Activated naive CD4-positive, alpha-beta T cell treated with anti-CD3 and anti-CD28 coated beads for 36 hours (primary cell): Measurements from ENCODE around the gene PSMC2. TPM values are rescaled to one million over a fixed set of nuclear protein-coding genes. Genes with fewer than 3 reads are reported as not detected.
"Not testable (repeated sequence)": the region's sequence is repeated elsewhere in the genome, so short reads cannot be mapped to it uniquely, and the experiment has no call there.

Experiments
- CTCF ChIA-PET: fragments of 350-600 bp; sonication (Branson Sonifier 250); formaldehyde crosslinking; loops from one replicate; lab custom pipeline; 2021; ENCODE audit warnings: antibody characterized with exemption; lab: Charles Lee
- DNase-seq: peaks from one replicate; pipeline ENCODE4 v3.0.0-alpha.2; 2020
- H3K27ac Mint-ChIP-seq: one replicate; pipeline ENCODE4 v1.8.0; 2021; ENCODE audit warnings: mild to moderate bottlenecking, mixed read lengths
- H3K27me3 Mint-ChIP-seq: one replicate; pipeline ENCODE4 v1.8.0; 2021; ENCODE audit warnings: low read depth, mixed read lengths
- H3K36me3 Mint-ChIP-seq: one replicate; pipeline ENCODE4 v1.8.0; 2021; ENCODE audit warnings: low read depth, mixed read lengths
- H3K4me1 Mint-ChIP-seq: one replicate; pipeline ENCODE4 v1.8.0; 2021; ENCODE audit warnings: low read depth, mixed read lengths
- H3K4me3 Mint-ChIP-seq: one replicate; pipeline ENCODE4 v1.8.0; 2021; ENCODE audit warnings: mild to moderate bottlenecking, moderate library complexity, mixed read lengths
- H3K9me3 Mint-ChIP-seq: one replicate; pipeline ENCODE4 v1.8.0; 2021; ENCODE audit warnings: mixed read lengths
- intact Hi-C: fragments of 100-400 bp; cut with micrococcal nuclease; formaldehyde crosslinking; loops from one replicate; pipeline ENCODE4 v1.15.1; 2023
- total RNA-seq, 2 experiments: library from RNA; stranded (reverse); gene quantifications; one replicate each; pipeline ENCODE4 v1.2.3, GENCODE V29; 2021

PSMC2 gene
- total RNA-seq, 2 experiments from 2014 or later, result 119 to 120 TPM

DNA sequence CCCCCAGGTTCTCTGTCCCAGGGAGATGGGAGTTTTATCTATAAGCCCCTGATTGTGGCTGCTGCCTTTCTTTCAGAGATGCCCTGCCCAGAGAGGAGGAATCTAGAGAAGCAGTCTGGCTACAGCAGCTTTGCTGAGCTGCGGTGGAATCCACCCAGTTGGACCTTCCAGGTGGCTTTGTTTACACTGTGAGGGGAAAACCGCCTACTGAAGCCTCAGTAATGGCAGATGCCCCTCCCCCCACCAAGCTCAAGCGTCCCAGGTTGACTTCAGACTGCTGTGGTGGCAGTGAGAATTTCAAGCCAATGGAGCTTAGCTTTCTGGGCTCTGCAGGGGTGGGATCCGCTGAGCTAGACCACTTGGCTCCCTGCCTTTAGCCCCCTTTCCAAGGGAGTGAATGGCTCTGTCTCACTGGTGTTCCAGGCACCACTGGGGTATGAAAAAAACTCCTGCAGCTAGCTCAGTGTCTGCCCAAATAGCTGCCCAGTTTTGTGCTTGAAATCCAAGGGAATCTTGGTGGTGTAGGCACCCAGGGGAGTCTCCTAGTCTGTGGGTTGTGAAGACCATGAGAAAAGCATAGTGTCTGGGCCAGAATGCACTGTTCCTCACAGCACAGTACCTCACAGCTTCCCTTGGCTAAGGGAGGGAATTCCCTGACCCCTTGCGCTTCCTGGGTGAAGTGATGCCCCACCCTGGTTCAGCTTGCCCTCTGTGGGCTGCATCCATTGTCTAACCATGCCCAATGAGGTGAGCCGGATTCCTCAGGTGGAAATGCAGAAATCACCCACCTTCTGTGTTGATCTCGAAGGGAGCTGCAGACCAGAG is 58.6 kb downstream of the PSMC2 start:
- H3K36me3 Mint-ChIP-seq, H3K27ac Mint-ChIP-seq, H3K4me1 Mint-ChIP-seq, H3K27me3 Mint-ChIP-seq, H3K9me3 Mint-ChIP-seq, H3K4me3 Mint-ChIP-seq, DNase-seq: not testable (repeated sequence)
- intact Hi-C loops, result loop anchor here (5.0 to 10.0 kb wide), 2 partner anchors 64 to 331 kb away; partner anchors contain the start of genes ARMC10, DNAJC2 and FBXL13
- CTCF ChIA-PET, result interaction anchor here (0.6 to 2.0 kb wide), 9 partner anchors 9 to 126 kb away, joined by 3 to 9 read pairs (median 5); partner anchors contain the start of gene PMPCB

DNA sequence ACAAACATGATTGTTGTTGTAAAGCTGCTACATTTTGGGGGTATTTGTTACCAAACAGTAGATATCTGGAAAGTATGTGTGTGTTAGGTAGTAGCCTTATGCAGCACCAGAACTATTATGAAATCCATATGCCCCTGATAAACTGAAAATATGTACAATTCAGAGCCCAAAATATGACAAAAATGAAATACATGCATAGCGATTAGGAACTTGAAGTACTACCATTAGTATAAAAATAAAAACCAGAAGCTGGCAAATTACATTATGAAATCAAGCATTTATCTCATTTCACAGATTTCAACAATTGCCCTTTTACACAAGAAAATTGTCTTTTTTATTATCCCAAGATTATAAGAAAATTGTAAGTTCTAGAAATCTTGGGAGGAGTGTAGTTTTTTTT is 64.7 kb downstream of the PSMC2 start:
- H3K9me3 Mint-ChIP-seq, result no peaks in the 10 kb centered on the region
- H3K36me3 Mint-ChIP-seq, result no peaks in the 10 kb centered on the region
- CTCF ChIA-PET, result no interaction called here
- DNase-seq, result no peak
- intact Hi-C loops, result no loop called here
- H3K4me3 Mint-ChIP-seq, result no peak overlapping the region
- H3K27me3 Mint-ChIP-seq, result peaks cover 2% of the 10 kb centered on the region
- H3K4me1 Mint-ChIP-seq, result no peaks in the 10 kb centered on the region
- no peak overlapping the region for H3K27ac Mint-ChIP-seq

DNA sequence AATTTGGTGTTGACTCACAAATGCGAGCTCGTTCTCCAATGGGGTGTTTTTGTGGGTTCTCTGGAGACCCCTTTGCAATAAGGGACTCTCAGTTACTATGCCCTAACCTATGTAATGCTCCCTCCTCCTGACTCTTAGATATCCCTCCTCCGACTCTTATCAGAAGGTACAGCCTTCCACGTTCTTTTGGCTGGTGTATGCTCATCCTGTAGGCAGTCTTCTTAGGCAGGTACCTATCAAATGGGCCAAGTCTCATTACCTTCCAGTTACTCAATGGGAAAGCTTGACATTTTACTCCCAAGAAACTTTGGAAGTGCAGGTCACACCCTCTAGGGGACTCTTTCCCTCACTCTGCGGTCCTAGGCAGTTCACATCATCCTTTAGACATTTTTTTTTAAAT is 66.0 kb downstream of the PSMC2 start:
- CTCF ChIA-PET, result no interaction called here
- no peaks in the 10 kb centered on the region for H3K36me3 Mint-ChIP-seq
- H3K27me3 Mint-ChIP-seq, result peaks cover 8% of the 10 kb centered on the region
- no peak overlapping the region for H3K27ac Mint-ChIP-seq
- no peak overlapping the region for H3K4me3 Mint-ChIP-seq
- no peaks in the 10 kb centered on the region for H3K9me3 Mint-ChIP-seq
- no peaks in the 10 kb centered on the region for H3K4me1 Mint-ChIP-seq
- intact Hi-C loops, result no loop called here
- DNase-seq, result no peak

DNA sequence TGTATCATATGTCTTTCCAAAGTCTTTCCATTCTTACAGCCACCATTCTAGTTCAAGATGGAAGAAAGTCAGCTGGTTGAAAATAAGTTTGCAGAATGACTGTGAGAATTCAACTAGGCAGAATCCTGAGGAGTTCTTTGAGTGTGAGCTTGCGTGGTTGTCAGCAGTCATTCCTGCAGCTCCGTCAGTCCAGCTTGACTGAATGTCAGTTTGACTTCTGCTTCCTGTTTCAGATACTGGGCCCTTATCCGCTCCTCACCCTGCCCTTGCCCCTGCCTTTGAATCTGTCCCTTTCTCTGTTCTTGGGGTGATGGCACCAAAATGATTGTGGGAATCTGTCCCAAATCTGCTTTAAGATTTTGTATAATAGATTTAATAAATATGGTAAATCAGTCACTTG is 70.8 kb downstream of the PSMC2 start:
- no peak for DNase-seq
- H3K4me1 Mint-ChIP-seq, result no peaks in the 10 kb centered on the region
- no peaks in the 10 kb centered on the region for H3K36me3 Mint-ChIP-seq
- H3K9me3 Mint-ChIP-seq, result no peaks in the 10 kb centered on the region
- CTCF ChIA-PET, result interaction anchor here (0.6 kb wide), 1 partner anchor 8 kb away, joined by 5 read pairs; no protein-coding TSS in a partner anchor
- no peak overlapping the region for H3K27ac Mint-ChIP-seq
- peaks cover 8% of the 10 kb centered on the region for H3K27me3 Mint-ChIP-seq
- H3K4me3 Mint-ChIP-seq, result no peak overlapping the region
- intact Hi-C loops, result no loop called here

Other genes starting within 250 kb of the PSMC2 start
- gene NAPEPLD, start 198.5 kb upstream of the PSMC2 start, total RNA-seq, result 1 to 10 TPM; 6.3 to 6.8 TPM
- 10 to 100 TPM; 83.9 to 90.1 TPM for gene PMPCB, start 50.2 kb upstream of the PSMC2 start, total RNA-seq
- gene DNAJC2, start 2.9 kb upstream of the PSMC2 start, total RNA-seq, result 10 to 100 TPM; 39.8 to 42.1 TPM
- not detected for gene SLC26A5, start 98.6 kb downstream of the PSMC2 start, total RNA-seq